ENCODE data around the gene CTNNA2.

The CTNNA2 gene

GRCh38 chr2:80238692-80239469 lies 726.0 kb downstream of the CTNNA2 start:
- DNase-seq, result peak; percentile 4

- DNase-seq, result no peak
These were observed 729.6 kb downstream of the CTNNA2 start for GRCh38 chr2:80242355-80242910.

- DNase-seq, result no peak
These were observed 732.2 kb downstream of the CTNNA2 start for GRCh38 chr2:80244905-80245584.

- no peak for DNase-seq
These were observed 733.7 kb downstream of the CTNNA2 start for GRCh38 chr2:80246534-80246933.

GRCh38 chr2:80247339-80247738 lies 734.5 kb downstream of the CTNNA2 start:
- DNase-seq, result no peak

- DNase-seq, result no peak
These were observed 735.3 kb downstream of the CTNNA2 start for GRCh38 chr2:80248146-80248545.

- DNase-seq, result no peak
These were observed 739.6 kb downstream of the CTNNA2 start for GRCh38 chr2:80252294-80252986.

- DNase-seq, result no peak
These were observed 743.3 kb downstream of the CTNNA2 start for GRCh38 chr2:80255918-80256781.

GRCh38 chr2:80256782-80257167 lies 743.9 kb downstream of the CTNNA2 start:
- DNase-seq, result no peak

GRCh38 chr2:80257450-80257849 lies 744.6 kb downstream of the CTNNA2 start:
- DNase-seq, result no peak

GRCh38 chr2:80258341-80258740 lies 745.5 kb downstream of the CTNNA2 start:
- no peak for DNase-seq

GRCh38 chr2:80258793-80259192 lies 745.9 kb downstream of the CTNNA2 start:
- no peak for DNase-seq

- no peak for DNase-seq
These were observed 746.4 kb downstream of the CTNNA2 start for GRCh38 chr2:80259292-80259691.

GRCh38 chr2:80266231-80266630 lies 753.4 kb downstream of the CTNNA2 start:
- no peak for DNase-seq

- DNase-seq, result no peak
These were observed 757.0 kb downstream of the CTNNA2 start for GRCh38 chr2:80269806-80270205.

GRCh38 chr2:80280598-80280997 lies 767.7 kb downstream of the CTNNA2 start:
- DNase-seq, result no peak

GRCh38 chr2:80281049-80281448 lies 768.2 kb downstream of the CTNNA2 start:
- no peak for DNase-seq

- no peak for DNase-seq
These were observed 775.7 kb downstream of the CTNNA2 start for GRCh38 chr2:80288576-80288975.

- no peak for DNase-seq
These were observed 778.8 kb downstream of the CTNNA2 start for GRCh38 chr2:80291656-80292055.

GRCh38 chr2:80292474-80292873 lies 779.6 kb downstream of the CTNNA2 start:
- DNase-seq, result no peak

- DNase-seq, result no peak
These were observed 780.2 kb downstream of the CTNNA2 start for GRCh38 chr2:80293039-80293438.

GRCh38 chr2:80298954-80299353 lies 786.1 kb downstream of the CTNNA2 start:
- DNase-seq, result no peak

GRCh38 chr2:80299661-80300060 lies 786.8 kb downstream of the CTNNA2 start:
- no peak for DNase-seq
